Measurements from ENCODE around the gene ESAM. TPM values are rescaled to one million over a fixed set of nuclear protein-coding genes. Genes with fewer than 3 reads are reported as not detected.
A peak's percentile ranks its signal among the peaks of the same experiment; 100 is the strongest.

The ESAM gene
- total RNA-seq, 1 donor from 2014 or later: 0.26 TPM

GRCh38 chr11:124760205-124760652, 1.9 kb downstream of the ESAM start:
- H3K4me3 ChIP-seq: peak overlapping the region; percentile 44
- no peak overlapping the region for H3K27ac ChIP-seq
- peaks cover 77% of the 10 kb centered on the region for H3K27me3 ChIP-seq
- no peaks in the 10 kb centered on the region for H3K9me3 Mint-ChIP-seq
- H3K36me3 ChIP-seq: no peaks in the 10 kb centered on the region
- no peaks in the 10 kb centered on the region for H3K9me3 ChIP-seq (ENCODE audit: low read depth)
- peak overlapping the region; percentile 64 for H3K4me3 Mint-ChIP-seq
- H3K9ac ChIP-seq: no peak overlapping the region
- DNase-seq (ENCODE audit: low spot score): peak; percentile 28
- H3K27ac Mint-ChIP-seq: no peak overlapping the region
- peaks cover 41% of the 10 kb centered on the region for H3F3A ChIP-seq (ENCODE audit: low read depth)
- peaks cover 36% of the 10 kb centered on the region for H3K4me1 Mint-ChIP-seq
- peaks cover 36% of the 10 kb centered on the region for H3K4me1 ChIP-seq
- peaks cover 56% of the 10 kb centered on the region for H4K20me1 ChIP-seq (ENCODE audit: low read depth)
- H2AFZ ChIP-seq (replicated peaks): peak overlapping the region; percentile 35
- no peaks in the 10 kb centered on the region for H3K79me2 ChIP-seq (ENCODE audit: low read depth)
- no peak for TF ChIP-seq CTCF (IDR thresholded peaks at IDR 0.05)
- TF ChIP-seq EZH2phosphoT487 (IDR thresholded peaks at IDR 0.05): peak; percentile 8
- TF ChIP-seq EZH2 (IDR thresholded peaks at IDR 0.05): peak; percentile 33
- H3K27me3 Mint-ChIP-seq (ENCODE audit: insufficient read depth, low read depth): peaks cover 55% of the 10 kb centered on the region
- peak overlapping the region; percentile 84 for H3K4me2 ChIP-seq
- H3K36me3 Mint-ChIP-seq: peaks cover 2% of the 10 kb centered on the region

GRCh38 chr11:124759266-124760204, 2.6 kb downstream of the ESAM start:
- peak; percentile 62 for DNase-seq (ENCODE audit: low spot score)
- Mint-ChIP-seq H3K9me3 (no peaks in the 10 kb centered on the region), H3K27ac (no peak overlapping the region), H3K4me3 (peak overlapping the region; percentile 84), H3K27me3 (ENCODE audit: insufficient read depth, low read depth) (peaks cover 59% of the 10 kb centered on the region), H3K36me3 (no peaks in the 10 kb centered on the region), H3K4me1 (peaks cover 41% of the 10 kb centered on the region)
- peaks cover 38% of the 10 kb centered on the region for H3F3A ChIP-seq (ENCODE audit: low read depth)
- H3K27me3 ChIP-seq: peaks cover 82% of the 10 kb centered on the region
- no peak for TF ChIP-seq CTCF (IDR thresholded peaks at IDR 0.05)
- TF ChIP-seq EZH2phosphoT487 (IDR thresholded peaks at IDR 0.05): peak; percentile 50
- peak; percentile 85 for TF ChIP-seq EZH2 (IDR thresholded peaks at IDR 0.05)
- H3K4me3 ChIP-seq: peak overlapping the region; percentile 44
- no peaks in the 10 kb centered on the region for H3K9me3 ChIP-seq (ENCODE audit: low read depth)
- peaks cover 50% of the 10 kb centered on the region for H4K20me1 ChIP-seq (ENCODE audit: low read depth)
- peak overlapping the region; percentile 84 for H3K4me2 ChIP-seq
- H3K79me2 ChIP-seq (ENCODE audit: low read depth): no peaks in the 10 kb centered on the region
- H3K4me1 ChIP-seq: peaks cover 36% of the 10 kb centered on the region
- H3K9ac ChIP-seq: no peak overlapping the region
- no peaks in the 10 kb centered on the region for H3K36me3 ChIP-seq
- no peak overlapping the region for H3K27ac ChIP-seq
- H2AFZ ChIP-seq (replicated peaks): peak overlapping the region; percentile 80

- no peaks in the 10 kb centered on the region for H3K36me3 Mint-ChIP-seq
- H3K4me3 Mint-ChIP-seq: peak overlapping the region; percentile 84
- peak overlapping the region; percentile 44 for H3K4me3 ChIP-seq
- H3K27ac ChIP-seq: no peak overlapping the region
- no peaks in the 10 kb centered on the region for H3K79me2 ChIP-seq (ENCODE audit: low read depth)
- no peaks in the 10 kb centered on the region for H3K9me3 Mint-ChIP-seq
- peaks cover 84% of the 10 kb centered on the region for H3K27me3 ChIP-seq
- peaks cover 63% of the 10 kb centered on the region for H3K27me3 Mint-ChIP-seq (ENCODE audit: insufficient read depth, low read depth)
- peak overlapping the region; percentile 80 for H2AFZ ChIP-seq (replicated peaks)
- H3K4me2 ChIP-seq: peak overlapping the region; percentile 84
- peaks cover 44% of the 10 kb centered on the region for H4K20me1 ChIP-seq (ENCODE audit: low read depth)
- H3K27ac Mint-ChIP-seq: no peak overlapping the region
- H3K9me3 ChIP-seq (ENCODE audit: low read depth): no peaks in the 10 kb centered on the region
- H3K4me1 ChIP-seq: peaks cover 36% of the 10 kb centered on the region
- no peak overlapping the region for H3K9ac ChIP-seq
- peak; percentile 94 for DNase-seq (ENCODE audit: low spot score)
- peaks cover 29% of the 10 kb centered on the region for H3F3A ChIP-seq (ENCODE audit: low read depth)
- peaks cover 46% of the 10 kb centered on the region for H3K4me1 Mint-ChIP-seq
- no peaks in the 10 kb centered on the region for H3K36me3 ChIP-seq
- TF ChIP-seq EZH2 (IDR thresholded peaks at IDR 0.05) (peak; percentile 40), CTCF (IDR thresholded peaks at IDR 0.05) (peak; percentile 79), EZH2phosphoT487 (IDR thresholded peaks at IDR 0.05) (peak; percentile 62)
Measured at GRCh38 chr11:124758355-124759265, 3.5 kb downstream of the ESAM start.

Data from neural progenitor cell (in vitro differentiated cells).